Measurements from ENCODE around the gene PIN4.

GRCh38 chrX:72143609-72143907, 38.0 kb upstream of the PIN4 start:
- no peak for TF ChIP-seq CTCF (IDR thresholded peaks at IDR 0.05; ENCODE audit: extremely low read depth in 1 of 2, insufficient read depth in 1 of 2, low read depth in 1 of 2, low read length in 2 of 2)
- TF ChIP-seq POLR2A (IDR thresholded peaks at IDR 0.05; ENCODE audit: low read depth, low read length) = no peak
- TF ChIP-seq MAX (IDR thresholded peaks at IDR 0.05; ENCODE audit: insufficient read depth, insufficient read length) = no peak

Measured in endothelial cell of umbilical vein (primary cell).